Measurements from ENCODE around the gene ARID1B. TPM values are rescaled to one million over a fixed set of nuclear protein-coding genes. Genes with fewer than 3 reads are reported as not detected.

The ARID1B gene
- total RNA-seq (2022; extraction: Qiagen RNA extraction): 13.7 to 16.6 TPM (median 15.5 TPM) in 5 replicates

GRCh38 chr6:156776840-156777576 lies at the start of gene ARID1B:
TSS of gene ARID1B (plus strand) at chr6:156777378. CDS start at chr6:156777681, 303 bp downstream.

